Superior temporal gyrus (tissue), 1 donor: ENCODE data around the gene CTLA4.
A peak's percentile ranks its signal among the peaks of the same experiment; 100 is the strongest.
"Not testable (repeated sequence)": the region's sequence is repeated elsewhere in the genome, so short reads cannot be mapped to it uniquely, and the experiment has no call there.

Experiments
- DNase-seq: peaks from one replicate; pipeline ENCODE4 v3.0.0-alpha.2; 2016; ENCODE audit errors: extremely low spot score

The CTLA4 gene

GRCh38 chr2:203857656-203858055, 9.9 kb upstream of the CTLA4 start:
- DNase-seq, result no peak

- no peak for DNase-seq
Observed at GRCh38 chr2:203858176-203858575, 9.4 kb upstream of the CTLA4 start.

DNA sequence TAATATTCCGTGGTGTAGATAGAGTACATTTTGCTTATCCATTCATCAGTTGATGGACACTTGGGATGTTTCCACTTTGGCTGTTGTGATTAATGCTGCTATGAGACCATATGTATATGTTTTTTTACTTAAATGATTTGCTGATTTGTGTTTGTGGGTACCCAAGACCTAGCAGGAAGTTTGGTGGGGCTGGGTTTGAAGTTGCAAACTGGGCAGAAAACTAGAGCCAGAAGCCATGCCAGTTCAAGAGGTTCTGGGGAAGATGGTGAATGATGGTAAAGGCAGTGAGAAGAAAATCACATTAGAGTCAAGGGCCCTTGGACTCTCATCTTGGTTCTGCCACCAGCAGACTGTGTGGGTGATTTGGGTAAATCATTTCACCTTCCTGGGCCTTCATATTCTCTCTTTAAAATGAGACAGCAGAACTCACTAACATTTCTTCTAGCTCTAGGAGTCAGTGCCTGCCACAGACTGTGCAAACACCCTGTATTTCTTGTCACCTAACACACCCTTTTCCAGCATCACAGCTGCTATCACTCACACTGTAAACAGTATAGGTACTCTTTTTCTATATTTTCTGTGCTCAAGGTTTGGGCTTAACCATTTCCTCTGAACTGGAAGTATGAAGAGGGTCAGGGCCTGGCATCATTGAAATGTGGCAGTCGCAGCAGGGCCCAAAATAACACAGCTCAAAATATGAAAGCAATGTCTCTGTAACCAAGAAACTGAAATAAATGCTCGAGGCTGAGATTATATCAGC, 8.4 kb upstream of the CTLA4 start:
- DNase-seq, result no peak

DNA sequence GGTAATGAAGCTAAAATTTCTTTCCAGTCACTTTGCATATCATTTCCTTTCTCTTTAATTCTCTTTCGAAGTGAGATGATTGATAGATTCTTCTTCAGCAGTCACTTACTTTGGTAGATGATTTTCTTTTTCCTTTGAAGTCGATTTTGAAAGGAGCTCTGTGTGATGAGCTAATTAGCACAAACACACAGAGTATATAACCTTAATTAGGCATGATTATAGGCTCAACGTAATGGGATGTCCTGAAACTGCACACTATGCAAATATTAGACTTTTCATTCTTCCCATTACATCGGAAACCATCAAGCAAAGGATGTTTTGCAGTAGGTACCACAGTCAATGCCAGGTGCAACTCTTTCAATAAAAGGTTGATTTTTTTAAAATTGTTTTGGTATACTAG, 6.4 kb upstream of the CTLA4 start:
- DNase-seq, result no peak

DNA sequence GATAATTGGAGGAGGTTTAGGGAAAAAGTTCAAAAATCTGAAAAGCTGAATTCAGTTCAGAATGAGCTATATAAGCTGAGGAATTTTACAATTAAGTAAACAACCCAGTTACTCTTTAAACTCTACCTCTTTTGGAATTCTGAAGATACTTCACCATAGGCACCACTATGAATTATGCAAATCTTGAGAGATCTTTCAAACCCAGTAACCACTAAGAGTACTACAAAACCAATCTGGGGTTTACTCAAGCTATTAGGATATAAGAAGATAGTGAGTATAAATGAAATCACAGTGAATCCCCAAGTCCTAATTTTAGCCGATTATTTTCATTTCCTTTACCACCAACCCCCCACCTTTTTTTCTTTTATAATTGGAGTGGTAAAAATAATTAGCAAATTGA, 6.0 kb upstream of the CTLA4 start:
- no peak for DNase-seq

- DNase-seq, result no peak
Observed at GRCh38 chr2:203869223-203870042, 1.9 kb downstream of the CTLA4 start.

GRCh38 chr2:203870481-203870880, 2.9 kb downstream of the CTLA4 start:
- no peak for DNase-seq

GRCh38 chr2:203870941-203871340, 3.4 kb downstream of the CTLA4 start:
- no peak for DNase-seq

GRCh38 chr2:203871371-203871983, 3.9 kb downstream of the CTLA4 start:
- no peak for DNase-seq

DNA sequence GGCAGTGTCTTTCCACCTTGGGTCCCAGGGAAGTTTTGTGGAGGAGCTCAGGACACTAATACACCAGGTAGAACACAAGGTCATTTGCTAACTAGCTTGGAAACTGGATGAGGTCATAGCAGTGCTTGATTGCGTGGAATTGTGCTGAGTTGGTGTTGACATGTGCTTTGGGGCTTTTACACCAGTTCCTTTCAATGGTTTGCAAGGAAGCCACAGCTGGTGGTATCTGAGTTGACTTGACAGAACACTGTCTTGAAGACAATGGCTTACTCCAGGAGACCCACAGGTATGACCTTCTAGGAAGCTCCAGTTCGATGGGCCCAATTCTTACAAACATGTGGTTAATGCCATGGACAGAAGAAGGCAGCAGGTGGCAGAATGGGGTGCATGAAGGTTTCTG, 5.9 kb downstream of the CTLA4 start:
- no peak for DNase-seq

GRCh38 chr2:203873921-203874631, 6.5 kb downstream of the CTLA4 start:
- no peak for DNase-seq

GRCh38 chr2:203875471-203875870, 7.9 kb downstream of the CTLA4 start:
- no peak for DNase-seq

GRCh38 chr2:203876328-203876727, 8.8 kb downstream of the CTLA4 start:
- no peak for DNase-seq

GRCh38 chr2:203878063-203878462, 10.5 kb downstream of the CTLA4 start:
- DNase-seq, result no peak

GRCh38 chr2:203880557-203881125, 13.1 kb downstream of the CTLA4 start:
- no peak for DNase-seq

DNA sequence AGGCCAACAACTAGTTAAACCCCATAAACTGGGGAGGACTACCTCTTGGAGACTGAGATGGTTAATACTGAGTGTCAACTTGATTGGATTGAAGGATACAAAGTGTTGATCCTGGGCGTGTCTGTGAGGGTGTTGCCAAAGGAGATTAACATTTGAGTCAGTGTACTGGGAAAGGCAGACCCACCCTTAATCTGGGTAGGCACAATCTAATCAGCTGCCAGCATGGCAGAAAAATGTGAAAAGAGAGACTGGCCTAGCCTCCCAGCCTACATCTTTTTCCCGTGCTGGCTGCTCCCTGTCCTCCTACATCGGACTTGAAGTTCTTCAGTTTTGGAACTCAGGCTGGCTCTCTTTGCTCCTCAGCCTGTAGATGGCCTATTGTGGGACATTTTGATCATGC, 13.6 kb downstream of the CTLA4 start:
- DNase-seq, result not testable (repeated sequence)

GRCh38 chr2:203882551-203882950, 15.0 kb downstream of the CTLA4 start:
- no peak for DNase-seq

- no peak for DNase-seq
Observed at GRCh38 chr2:203886661-203887151, 19.1 kb downstream of the CTLA4 start.

DNA sequence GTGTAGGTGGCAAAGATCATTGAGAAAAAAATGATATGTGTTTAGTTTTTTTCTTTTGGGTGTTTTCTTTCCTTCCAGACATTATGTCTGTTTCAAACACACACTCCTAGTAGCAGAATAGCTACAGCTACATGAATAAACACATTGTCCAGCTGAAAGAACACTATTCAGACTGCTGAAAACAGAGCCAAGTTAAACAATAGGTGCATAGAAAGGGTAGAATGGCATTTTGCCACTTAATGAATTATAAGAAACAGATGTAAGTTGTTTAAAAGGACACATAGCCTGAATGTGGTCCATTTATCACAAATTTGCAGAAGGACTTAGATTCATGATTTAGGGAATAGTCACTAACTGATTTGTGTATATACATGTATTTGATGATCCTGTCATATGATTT, 20.1 kb downstream of the CTLA4 start:
- DNase-seq, result peak; percentile 89

GRCh38 chr2:203889542-203889941, 22.0 kb downstream of the CTLA4 start:
- no peak for DNase-seq

DNA sequence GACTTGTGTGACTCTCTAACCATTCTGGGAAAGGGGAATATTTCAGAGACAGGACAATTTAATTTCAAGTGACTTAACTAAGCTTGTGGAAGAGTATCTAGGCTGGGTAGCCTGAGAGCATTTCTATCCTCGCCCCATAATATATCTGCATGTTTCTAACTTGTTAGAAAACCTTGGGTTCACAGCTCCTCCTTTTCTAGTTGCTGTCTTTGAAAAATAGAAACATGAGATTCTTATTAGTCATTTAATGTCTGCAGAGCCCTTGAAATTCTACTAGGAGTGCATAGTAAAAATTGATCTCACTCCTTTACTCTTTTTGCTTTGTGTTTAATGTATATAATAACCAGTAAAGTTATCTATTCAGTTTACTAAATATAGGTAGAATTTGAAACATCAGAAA, 22.4 kb downstream of the CTLA4 start:
- no peak for DNase-seq

GRCh38 chr2:203890733-203891132, 23.2 kb downstream of the CTLA4 start:
- DNase-seq, result no peak
